HepG2 (cell line): ENCODE measurements around the gene ARID1A. TPM values are rescaled to one million over a fixed set of nuclear protein-coding genes. Genes with fewer than 3 reads are reported as not detected.
A peak's percentile ranks its signal among the peaks of the same experiment; 100 is the strongest.

Source experiments
- CHD2 ChIP-seq: IDR thresholded peaks from 2 replicates; pipeline ENCODE4 v1.6.1; 2011; ENCODE audit warnings: low read depth, low read length, improper control_type of control experiment
- EHMT2 ChIP-seq: fragments of 200-600 bp; sonication (generic); IDR thresholded peaks from 2 replicates; pipeline ENCODE4 v1.7.0; 2017; ENCODE audit warnings: antibody characterized with exemption, low read depth, low read length, borderline replicate concordance
- ELF1 ChIP-seq: sonication (generic); formaldehyde crosslinking; IDR thresholded peaks from 2 replicates; pipeline ENCODE4 v1.4.0; 2020; ENCODE audit warnings: missing genetic modification reagents
- FOXK2 ChIP-seq: fragments of 450-650 bp; IDR thresholded peaks from 2 replicates; pipeline ENCODE4 v1.6.1; 2016
- GATA4 ChIP-seq: sonication (generic); IDR thresholded peaks from 2 replicates; pipeline ENCODE4 v1.6.1; 2016; ENCODE audit warnings: antibody characterized with exemption, low read depth, borderline replicate concordance
- GATAD2A ChIP-seq: IDR thresholded peaks from 2 replicates; pipeline ENCODE4 v1.6.1; 2016
- HDAC1 ChIP-seq: sonication (generic); formaldehyde crosslinking; IDR thresholded peaks from 2 replicates; pipeline ENCODE4 v1.5.1; 2020; ENCODE audit warnings: mild to moderate bottlenecking, missing genetic modification reagents
- HNF4A ChIP-seq: sonication (generic); formaldehyde crosslinking; IDR thresholded peaks from 2 replicates; pipeline ENCODE4 v1.4.0; 2020; ENCODE audit warnings: missing genetic modification reagents
- HOXA5 ChIP-seq: sonication (generic); formaldehyde crosslinking; IDR thresholded peaks from 2 replicates; pipeline ENCODE4 v1.4.0; 2020; ENCODE audit warnings: missing genetic modification reagents
- IKZF5 ChIP-seq: IDR thresholded peaks from 2 replicates; pipeline ENCODE4 v1.6.1; 2018; ENCODE audit warnings: missing genetic modification reagents, mild to moderate bottlenecking, missing compliant biosample characterization
- KMT2B ChIP-seq: IDR thresholded peaks from 2 replicates; pipeline ENCODE4 v1.6.1; 2016; ENCODE audit warnings: missing genetic modification reagents, missing compliant biosample characterization
- MED13 ChIP-seq: sonication (generic); formaldehyde crosslinking; IDR thresholded peaks from 2 replicates; pipeline ENCODE4 v1.5.0; 2020; ENCODE audit warnings: missing genetic modification reagents
- PHF8 ChIP-seq: sonication (generic); formaldehyde crosslinking; IDR thresholded peaks from 2 replicates; pipeline ENCODE4 v1.5.0; 2020; ENCODE audit warnings: missing genetic modification reagents
- SRSF9 ChIP-seq: fragments of 200-400 bp; formaldehyde crosslinking; IDR thresholded peaks from 2 replicates; pipeline ENCODE4 v1.6.1; 2018; ENCODE audit warnings: borderline replicate concordance, mild to moderate bottlenecking, low read depth, low read length; ENCODE audit not compliant: insufficient read depth, poor library complexity, severe bottlenecking
- ZFP36 ChIP-seq: fragments of 150-350 bp; IDR thresholded peaks from 2 replicates; pipeline ENCODE4 v1.6.1; 2018; ENCODE audit warnings: borderline replicate concordance, low read length, low read depth; ENCODE audit not compliant: partially characterized antibody
- ZNF644 ChIP-seq: IDR thresholded peaks from 2 replicates; pipeline ENCODE4 v1.6.1; 2016; ENCODE audit warnings: low read depth
- polyA plus RNA-seq, 8 experiments: library from polyadenylated mRNA; depleted of rRNA in 3 of 8; stranded (reverse) in 7 of 8; unstranded in 1 of 8; fragments of >200 nt; fragmentation: Illumina TruSeq in 4 of 8; extraction: Trizol in 4 of 8; gene quantifications; 2 replicates each; pipeline versions ENCODE4 v1.2.1 to v1.2.3, GENCODE V29; 2011 to 2016; ENCODE audit warnings: low read depth in 4 of 8, missing spikeins in 1 of 8, mixed read lengths in 1 of 8; ENCODE audit not compliant: insufficient read depth in 1 of 8
- total RNA-seq, 5 experiments: library from RNA; depleted of rRNA; stranded (reverse); fragments of >200 nt; fragmentation: Illumina TruSeq; extraction: Trizol; gene quantifications; 2 replicates each; pipeline ENCODE4 v1.2.3, GENCODE V29; 2016; ENCODE audit warnings: low read depth in 1 of 5
- TF ChIP-seq, protein P1 (sequence below): sonication (generic); formaldehyde crosslinking; IDR thresholded peaks from 2 replicates; pipeline ENCODE4 v1.5.0; 2020; ENCODE audit warnings: missing genetic modification reagents
- TF ChIP-seq, protein P2 (sequence below): sonication (generic); formaldehyde crosslinking; IDR thresholded peaks from 2 replicates; pipeline ENCODE4 v1.9.0; 2022; ENCODE audit warnings: missing genetic modification reagents, mild to moderate bottlenecking, borderline replicate concordance
- TF ChIP-seq, protein P3 (sequence below): sonication (generic); formaldehyde crosslinking; IDR thresholded peaks from 2 replicates; pipeline ENCODE4 v1.5.0; 2020; ENCODE audit warnings: mild to moderate bottlenecking, missing genetic modification reagents, borderline replicate concordance

ARID1A gene
- total and polyA plus RNA-seq, 2 of the 13 experiments (the other 11 are each of a cell fraction or from before 2014, with no cell fraction given) = 11.9 to 15.9 TPM

- TF ChIP-seq, protein P1, sequence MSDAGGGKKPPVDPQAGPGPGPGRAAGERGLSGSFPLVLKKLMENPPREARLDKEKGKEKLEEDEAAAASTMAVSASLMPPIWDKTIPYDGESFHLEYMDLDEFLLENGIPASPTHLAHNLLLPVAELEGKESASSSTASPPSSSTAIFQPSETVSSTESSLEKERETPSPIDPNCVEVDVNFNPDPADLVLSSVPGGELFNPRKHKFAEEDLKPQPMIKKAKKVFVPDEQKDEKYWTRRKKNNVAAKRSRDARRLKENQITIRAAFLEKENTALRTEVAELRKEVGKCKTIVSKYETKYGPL = no peak
- TF ChIP-seq ELF1 (CRISPR knock-in tag) = peak; percentile 63
- TF ChIP-seq IKZF5 (CRISPR knock-in tag) = peak; percentile 87; the same call in 1 of the 2 replicates
- peak; percentile 59; the same call in 1 of the 2 replicates for TF ChIP-seq PHF8 (CRISPR knock-in tag)
- TF ChIP-seq GATA4 = peak; percentile 78; the same call in 1 of the 2 replicates
- no peak; the same call in 1 of the 2 replicates for TF ChIP-seq KMT2B
- no peak for TF ChIP-seq SRSF9
- no peak for TF ChIP-seq ZFP36
- peak; percentile 56; the same call in 1 of the 2 replicates for TF ChIP-seq MED13
- peak; percentile 58 for TF ChIP-seq HDAC1 (CRISPR knock-in tag)
- TF ChIP-seq GATAD2A (CRISPR knock-in tag) = peak; percentile 85
- TF ChIP-seq CHD2 = peak; percentile 77
- TF ChIP-seq, protein P2, sequence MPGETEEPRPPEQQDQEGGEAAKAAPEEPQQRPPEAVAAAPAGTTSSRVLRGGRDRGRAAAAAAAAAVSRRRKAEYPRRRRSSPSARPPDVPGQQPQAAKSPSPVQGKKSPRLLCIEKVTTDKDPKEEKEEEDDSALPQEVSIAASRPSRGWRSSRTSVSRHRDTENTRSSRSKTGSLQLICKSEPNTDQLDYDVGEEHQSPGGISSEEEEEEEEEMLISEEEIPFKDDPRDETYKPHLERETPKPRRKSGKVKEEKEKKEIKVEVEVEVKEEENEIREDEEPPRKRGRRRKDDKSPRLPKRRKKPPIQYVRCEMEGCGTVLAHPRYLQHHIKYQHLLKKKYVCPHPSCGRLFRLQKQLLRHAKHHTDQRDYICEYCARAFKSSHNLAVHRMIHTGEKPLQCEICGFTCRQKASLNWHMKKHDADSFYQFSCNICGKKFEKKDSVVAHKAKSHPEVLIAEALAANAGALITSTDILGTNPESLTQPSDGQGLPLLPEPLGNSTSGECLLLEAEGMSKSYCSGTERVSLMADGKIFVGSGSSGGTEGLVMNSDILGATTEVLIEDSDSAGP (CRISPR knock-in tag) = peak; percentile 73
- TF ChIP-seq ZNF644 (CRISPR knock-in tag) = peak; percentile 72; the same call in 1 of the 2 replicates
- TF ChIP-seq HNF4A = peak; percentile 78
- TF ChIP-seq HOXA5 (CRISPR knock-in tag) = peak; percentile 41
- TF ChIP-seq, protein P3, sequence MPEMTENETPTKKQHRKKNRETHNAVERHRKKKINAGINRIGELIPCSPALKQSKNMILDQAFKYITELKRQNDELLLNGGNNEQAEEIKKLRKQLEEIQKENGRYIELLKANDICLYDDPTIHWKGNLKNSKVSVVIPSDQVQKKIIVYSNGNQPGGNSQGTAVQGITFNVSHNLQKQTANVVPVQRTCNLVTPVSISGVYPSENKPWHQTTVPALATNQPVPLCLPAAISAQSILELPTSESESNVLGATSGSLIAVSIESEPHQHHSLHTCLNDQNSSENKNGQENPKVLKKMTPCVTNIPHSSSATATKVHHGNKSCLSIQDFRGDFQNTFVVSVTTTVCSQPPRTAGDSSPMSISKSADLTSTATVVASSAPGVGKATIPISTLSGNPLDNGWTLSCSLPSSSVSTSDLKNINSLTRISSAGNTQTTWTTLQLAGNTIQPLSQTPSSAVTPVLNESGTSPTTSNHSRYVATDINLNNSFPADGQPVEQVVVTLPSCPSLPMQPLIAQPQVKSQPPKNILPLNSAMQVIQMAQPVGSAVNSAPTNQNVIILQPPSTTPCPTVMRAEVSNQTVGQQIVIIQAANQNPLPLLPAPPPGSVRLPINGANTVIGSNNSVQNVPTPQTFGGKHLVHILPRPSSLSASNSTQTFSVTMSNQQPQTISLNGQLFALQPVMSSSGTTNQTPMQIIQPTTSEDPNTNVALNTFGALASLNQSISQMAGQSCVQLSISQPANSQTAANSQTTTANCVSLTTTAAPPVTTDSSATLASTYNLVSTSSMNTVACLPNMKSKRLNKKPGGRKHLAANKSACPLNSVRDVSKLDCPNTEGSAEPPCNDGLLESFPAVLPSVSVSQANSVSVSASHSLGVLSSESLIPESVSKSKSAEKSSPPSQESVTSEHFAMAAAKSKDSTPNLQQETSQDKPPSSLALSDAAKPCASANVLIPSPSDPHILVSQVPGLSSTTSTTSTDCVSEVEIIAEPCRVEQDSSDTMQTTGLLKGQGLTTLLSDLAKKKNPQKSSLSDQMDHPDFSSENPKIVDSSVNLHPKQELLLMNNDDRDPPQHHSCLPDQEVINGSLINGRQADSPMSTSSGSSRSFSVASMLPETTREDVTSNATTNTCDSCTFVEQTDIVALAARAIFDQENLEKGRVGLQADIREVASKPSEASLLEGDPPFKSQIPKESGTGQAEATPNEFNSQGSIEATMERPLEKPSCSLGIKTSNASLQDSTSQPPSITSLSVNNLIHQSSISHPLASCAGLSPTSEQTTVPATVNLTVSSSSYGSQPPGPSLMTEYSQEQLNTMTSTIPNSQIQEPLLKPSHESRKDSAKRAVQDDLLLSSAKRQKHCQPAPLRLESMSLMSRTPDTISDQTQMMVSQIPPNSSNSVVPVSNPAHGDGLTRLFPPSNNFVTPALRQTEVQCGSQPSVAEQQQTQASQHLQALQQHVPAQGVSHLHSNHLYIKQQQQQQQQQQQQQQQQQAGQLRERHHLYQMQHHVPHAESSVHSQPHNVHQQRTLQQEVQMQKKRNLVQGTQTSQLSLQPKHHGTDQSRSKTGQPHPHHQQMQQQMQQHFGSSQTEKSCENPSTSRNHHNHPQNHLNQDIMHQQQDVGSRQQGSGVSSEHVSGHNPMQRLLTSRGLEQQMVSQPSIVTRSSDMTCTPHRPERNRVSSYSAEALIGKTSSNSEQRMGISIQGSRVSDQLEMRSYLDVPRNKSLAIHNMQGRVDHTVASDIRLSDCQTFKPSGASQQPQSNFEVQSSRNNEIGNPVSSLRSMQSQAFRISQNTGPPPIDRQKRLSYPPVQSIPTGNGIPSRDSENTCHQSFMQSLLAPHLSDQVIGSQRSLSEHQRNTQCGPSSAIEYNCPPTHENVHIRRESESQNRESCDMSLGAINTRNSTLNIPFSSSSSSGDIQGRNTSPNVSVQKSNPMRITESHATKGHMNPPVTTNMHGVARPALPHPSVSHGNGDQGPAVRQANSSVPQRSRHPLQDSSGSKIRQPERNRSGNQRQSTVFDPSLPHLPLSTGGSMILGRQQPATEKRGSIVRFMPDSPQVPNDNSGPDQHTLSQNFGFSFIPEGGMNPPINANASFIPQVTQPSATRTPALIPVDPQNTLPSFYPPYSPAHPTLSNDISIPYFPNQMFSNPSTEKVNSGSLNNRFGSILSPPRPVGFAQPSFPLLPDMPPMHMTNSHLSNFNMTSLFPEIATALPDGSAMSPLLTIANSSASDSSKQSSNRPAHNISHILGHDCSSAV (CRISPR knock-in tag) = no peak
- no peak for TF ChIP-seq FOXK2
- TF ChIP-seq EHMT2 = no peak; the same call in 1 of the 2 replicates
Observed at GRCh38 chr1:26692793-26693490, 2.9 kb upstream of the ARID1A start (continued).
